ENCODE measurements around the gene CDC25B. TPM values are rescaled to one million over a fixed set of nuclear protein-coding genes. Genes with fewer than 3 reads are reported as not detected.

CDC25B gene
- total and polyA plus RNA-seq, 2 of the 13 experiments (the other 11 are each of a cell fraction or from before 2014, with no cell fraction given): 14.5 to 19.4 TPM

- TF ChIP-seq PAXIP1 (CRISPR knock-in tag; conservative IDR thresholded peaks at IDR 0.05): no peak
- no peak for TF ChIP-seq SRSF9 (IDR thresholded peaks at IDR 0.05; ENCODE audit: borderline replicate concordance, insufficient read depth, low read depth, low read length, poor library complexity, severe bottlenecking)
- no peak for TF ChIP-seq ZC3H13 (CRISPR knock-in tag; IDR thresholded peaks at IDR 0.05)
- TF ChIP-seq CEBPB (IDR thresholded peaks at IDR 0.05; ENCODE audit: borderline replicate concordance, low read depth, low read length): no peak; the same call in 1 of the 2 replicates
- TF ChIP-seq JARID2 (CRISPR knock-in tag; IDR thresholded peaks at IDR 0.05; ENCODE audit: insufficient replicate concordance): no peak
- TF ChIP-seq PLSCR1 (CRISPR knock-in tag; IDR thresholded peaks at IDR 0.05; ENCODE audit: borderline replicate concordance): no peak
- no peak for TF ChIP-seq ZBTB49 (CRISPR knock-in tag; IDR thresholded peaks at IDR 0.05; ENCODE audit: borderline replicate concordance)
- no peak for TF ChIP-seq TCF12 (IDR thresholded peaks at IDR 0.05)
- peak; percentile 48; the same call in 1 of the 2 replicates for TF ChIP-seq TCF12 (CRISPR knock-in tag; IDR thresholded peaks at IDR 0.05)
- TF ChIP-seq GPBP1L1 (CRISPR knock-in tag; IDR thresholded peaks at IDR 0.05): no peak
- no peak for TF ChIP-seq ZBTB3 (CRISPR knock-in tag; IDR thresholded peaks at IDR 0.05; ENCODE audit: borderline replicate concordance, low read depth)
- TF ChIP-seq TRAFD1 (CRISPR knock-in tag; IDR thresholded peaks at IDR 0.05; ENCODE audit: borderline replicate concordance): peak; percentile 58; the same call in 1 of the 2 replicates
- TF ChIP-seq PAX8 (CRISPR knock-in tag; IDR thresholded peaks at IDR 0.05; ENCODE audit: borderline replicate concordance): no peak
- TF ChIP-seq ZBTB7B (CRISPR knock-in tag; IDR thresholded peaks at IDR 0.05): no peak
- 0 out of 4 replicates have a peak, but pooled peaks of 1 of the 2 experiments have one; percentile 15 for TF ChIP-seq KLF16 (CRISPR knock-in tag; IDR thresholded peaks at IDR 0.05)
Observed at GRCh38 chr20:3812975-3813847, 17.1 kb downstream of the CDC25B start (continued).

All from HepG2 (cell line).